Glomerular visceral epithelial cell (primary cell): ENCODE data around the gene GPANK1.

ENCODE experiments used
- DNase-seq: peaks from one replicate; pipeline ENCODE4 v3.0.0-alpha.2; 2016; ENCODE audit errors: extremely low spot score

Gene GPANK1

DNA sequence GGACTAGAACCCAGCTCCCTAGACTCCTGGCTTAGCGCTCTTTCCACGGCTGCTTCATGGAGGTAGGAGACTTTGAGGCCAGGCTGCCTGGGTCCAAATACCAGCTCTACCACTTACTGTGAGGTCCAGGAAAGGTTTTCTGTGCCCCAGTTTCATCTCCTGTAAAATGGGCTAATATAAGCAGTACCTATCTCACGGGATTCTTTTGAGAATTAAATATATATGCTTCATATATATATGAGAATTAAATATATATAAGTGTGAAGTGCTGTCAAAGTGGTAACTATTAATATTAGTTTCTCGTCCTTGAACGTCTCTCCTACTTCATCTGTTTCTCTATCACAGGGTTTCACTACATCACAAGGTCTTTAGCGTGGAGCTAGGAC is 26.3 kb upstream of the GPANK1 start:
- DNase-seq, result no peak

DNA sequence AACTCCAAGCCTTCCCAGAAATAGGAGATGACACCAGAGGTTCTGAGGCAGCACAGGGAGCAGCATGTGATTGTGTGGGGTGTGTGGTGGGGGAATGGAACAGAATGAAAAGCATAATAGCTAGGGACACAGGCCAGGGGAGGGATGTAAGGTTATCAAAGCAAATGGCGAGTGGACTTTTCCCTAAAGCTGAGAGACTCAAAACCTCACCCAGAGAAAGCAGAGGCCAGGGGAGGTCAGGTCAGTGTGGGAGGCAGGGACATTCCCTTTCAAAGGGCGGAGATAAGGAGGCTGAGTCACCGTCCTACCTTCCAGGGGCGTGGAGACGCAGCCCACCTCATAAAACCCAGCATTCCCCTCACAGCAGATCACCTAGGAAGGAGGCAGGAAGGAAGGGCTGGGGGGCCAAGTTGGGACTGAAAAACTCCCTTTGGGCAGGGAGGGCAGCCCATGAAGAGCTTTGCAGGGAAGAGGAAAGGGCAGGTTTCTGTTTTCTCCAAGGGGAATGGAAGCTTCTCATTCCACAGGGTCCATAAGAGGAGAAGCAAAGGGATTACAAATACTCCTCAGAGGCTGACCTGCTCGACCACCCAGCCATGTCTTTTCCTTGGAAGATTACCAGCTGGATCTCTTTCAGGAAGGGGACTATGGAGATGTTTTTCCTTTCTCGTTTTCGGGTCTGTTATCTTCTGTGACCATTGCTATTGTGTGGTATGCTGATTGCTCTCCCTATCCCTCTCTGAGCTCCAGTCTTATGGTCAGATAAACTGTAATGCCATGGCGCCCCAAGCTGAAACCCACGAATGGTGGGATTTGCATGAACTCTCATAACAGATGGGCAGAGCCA is 25.7 kb upstream of the GPANK1 start:
- DNase-seq, result no peak

DNA sequence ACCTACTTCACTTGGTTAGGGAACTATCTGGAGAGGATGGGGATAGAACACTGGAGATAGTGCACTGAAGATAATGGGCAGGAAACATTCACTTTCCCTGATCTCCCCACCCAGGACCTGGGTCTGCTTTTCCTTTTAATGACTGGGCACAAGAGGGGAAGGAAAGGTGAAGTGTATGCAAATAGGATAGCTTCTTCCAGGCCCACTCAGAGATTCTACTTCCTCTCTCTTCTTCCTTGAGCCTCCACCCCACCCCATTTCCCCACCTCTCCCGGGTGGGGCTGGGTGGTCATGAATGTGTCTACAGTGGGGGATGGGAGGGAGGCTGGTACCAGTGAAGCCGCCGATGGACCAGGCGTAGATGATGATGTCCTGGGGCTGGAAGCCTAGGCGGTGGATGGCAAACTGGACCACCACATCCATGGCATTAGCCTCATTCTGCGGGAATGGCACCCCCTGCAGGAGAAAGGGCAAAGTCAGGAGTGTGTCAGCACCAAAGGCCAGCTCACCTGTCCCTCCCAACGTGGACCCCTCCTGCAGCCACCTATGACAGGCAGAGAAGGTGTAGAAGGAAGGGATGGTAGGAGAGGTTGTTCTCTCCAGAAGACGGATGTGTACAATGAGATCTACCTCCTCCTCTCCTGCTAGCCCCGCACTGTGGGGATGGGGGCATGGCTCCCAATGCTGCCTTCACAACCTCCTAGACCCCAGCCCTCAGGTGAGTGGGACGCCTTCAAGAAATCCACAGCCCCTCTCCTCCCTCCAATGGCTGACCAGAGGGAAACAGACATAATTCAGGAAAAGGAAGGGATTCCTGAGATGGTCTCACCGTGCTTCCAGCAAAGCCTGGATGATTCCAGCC is 24.7 kb upstream of the GPANK1 start:
- no peak for DNase-seq

DNA sequence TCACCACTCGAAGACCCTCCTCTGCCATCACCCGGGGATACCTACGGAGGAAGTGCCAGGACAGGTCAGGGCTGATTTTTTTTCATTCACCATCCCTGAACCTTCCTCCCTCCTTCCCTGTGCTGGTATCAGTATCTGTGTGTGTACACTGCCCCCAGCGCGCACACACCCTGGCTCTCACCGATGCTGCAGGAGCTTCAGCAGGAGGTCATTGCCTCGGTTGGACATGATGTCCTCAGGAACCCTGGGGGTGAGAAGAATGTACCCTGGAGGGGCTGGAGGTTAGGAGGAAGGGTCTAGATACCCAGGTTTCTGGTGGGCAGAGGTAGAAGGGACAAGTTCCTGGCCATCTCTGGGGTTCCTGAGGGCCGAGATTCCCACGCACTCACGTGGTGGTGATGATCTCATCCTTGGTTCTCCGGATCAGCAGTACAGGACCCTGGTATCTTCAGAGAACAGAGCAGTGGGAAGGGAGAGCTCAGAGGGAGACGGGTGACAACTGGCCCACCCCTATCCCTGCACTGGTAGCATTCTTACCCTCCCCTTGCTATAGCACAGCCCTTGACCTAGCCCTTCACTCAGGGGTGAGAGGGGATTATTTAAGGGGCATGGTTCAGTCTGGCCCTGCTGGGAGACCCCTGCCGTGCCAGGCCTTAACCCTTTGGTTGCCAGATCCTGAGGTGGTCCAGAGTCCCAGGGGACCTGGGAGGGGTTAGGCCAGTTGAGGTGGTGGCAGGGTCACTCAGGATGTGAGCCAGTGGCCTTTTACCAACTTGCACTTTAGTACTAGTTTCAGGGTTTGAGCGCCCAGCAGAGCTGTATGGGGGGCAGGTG is 23.3 kb upstream of the GPANK1 start:
- DNase-seq, result no peak

DNA sequence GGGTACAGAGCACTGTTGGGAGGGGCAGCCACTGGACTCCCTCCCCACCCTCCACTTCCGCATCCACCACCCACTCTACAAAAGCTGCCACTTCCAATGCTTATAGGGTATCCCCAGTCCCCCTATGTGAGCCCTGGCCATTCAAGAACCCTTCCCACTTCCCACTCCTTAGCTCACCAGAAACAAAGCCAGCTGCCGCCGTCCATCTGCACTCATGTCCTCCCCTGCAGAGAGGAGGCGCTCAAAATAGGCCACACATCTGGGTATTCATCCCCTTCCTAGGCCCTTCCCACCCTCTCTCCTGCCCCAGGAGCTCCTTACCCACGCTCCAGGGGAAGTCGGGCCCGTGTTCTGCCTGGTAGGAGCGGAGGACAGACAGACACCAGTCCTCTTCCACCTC is 22.5 kb upstream of the GPANK1 start:
- no peak for DNase-seq

DNA sequence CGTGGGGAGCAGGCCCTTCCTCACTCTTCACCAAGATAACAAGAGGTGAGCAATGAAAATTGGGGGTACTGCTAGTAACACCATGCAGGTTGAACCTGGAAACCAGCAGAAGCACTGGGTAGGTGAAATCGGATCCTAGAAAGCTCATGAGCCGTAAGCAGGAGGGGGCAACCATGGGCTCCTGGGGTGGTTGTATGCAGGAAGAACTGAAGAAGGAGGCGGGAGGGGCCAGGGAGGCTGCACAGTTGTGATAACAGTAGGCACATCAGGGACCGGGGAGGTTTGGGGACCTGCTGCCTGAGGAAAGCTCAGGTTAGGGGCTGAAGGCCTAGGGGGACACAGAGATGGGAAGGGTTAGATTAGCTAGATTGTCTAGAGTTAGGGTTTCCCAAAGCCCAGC is 21.7 kb upstream of the GPANK1 start:
- no peak for DNase-seq

DNA sequence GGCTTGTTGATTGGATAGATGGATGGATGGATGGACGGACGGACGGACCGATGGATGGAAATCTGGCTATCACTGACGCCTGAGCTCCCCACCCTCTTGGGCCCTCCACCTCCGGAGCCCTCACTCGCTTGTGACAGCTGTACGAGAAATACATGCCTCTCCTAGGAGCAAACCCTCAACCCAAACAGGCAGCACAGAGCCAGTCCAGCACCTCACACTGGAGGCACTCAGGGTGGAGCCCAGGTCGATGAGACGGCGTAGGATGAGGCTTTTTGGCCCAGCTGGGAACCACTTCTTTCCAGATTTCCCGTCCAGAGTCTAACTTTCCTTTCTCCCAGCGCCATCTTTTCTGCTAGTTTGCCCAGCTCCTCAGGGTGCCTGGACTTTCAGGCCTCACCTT is 18.8 kb upstream of the GPANK1 start:
- no peak for DNase-seq

DNA sequence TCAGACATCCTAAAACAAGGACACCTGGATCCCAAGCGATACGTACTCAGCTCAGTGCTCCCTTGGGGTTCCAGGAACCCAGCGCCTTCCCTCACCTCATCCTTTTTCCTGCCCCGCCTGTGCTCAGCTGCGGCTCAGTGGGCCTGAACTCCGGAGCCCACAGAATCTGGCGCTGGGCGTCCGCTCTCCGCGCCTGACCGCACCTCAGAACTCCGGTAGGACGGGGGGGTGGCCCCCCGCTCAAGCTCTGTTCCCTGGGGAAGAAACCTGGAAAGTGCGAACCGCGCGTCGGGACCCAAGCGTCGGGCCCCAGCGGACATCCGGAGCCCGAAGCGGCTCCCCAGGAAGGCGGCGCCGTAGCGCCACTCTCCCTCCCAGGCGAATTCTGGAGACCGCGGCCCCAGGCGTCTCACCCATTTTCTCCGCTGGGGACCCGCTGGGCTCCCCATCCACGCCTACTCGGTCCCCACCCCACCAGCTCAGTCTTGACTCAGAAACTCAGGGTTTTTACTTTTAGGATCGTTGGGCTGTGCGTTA is 16.4 kb upstream of the GPANK1 start:
- peak; percentile 83 for DNase-seq

DNA sequence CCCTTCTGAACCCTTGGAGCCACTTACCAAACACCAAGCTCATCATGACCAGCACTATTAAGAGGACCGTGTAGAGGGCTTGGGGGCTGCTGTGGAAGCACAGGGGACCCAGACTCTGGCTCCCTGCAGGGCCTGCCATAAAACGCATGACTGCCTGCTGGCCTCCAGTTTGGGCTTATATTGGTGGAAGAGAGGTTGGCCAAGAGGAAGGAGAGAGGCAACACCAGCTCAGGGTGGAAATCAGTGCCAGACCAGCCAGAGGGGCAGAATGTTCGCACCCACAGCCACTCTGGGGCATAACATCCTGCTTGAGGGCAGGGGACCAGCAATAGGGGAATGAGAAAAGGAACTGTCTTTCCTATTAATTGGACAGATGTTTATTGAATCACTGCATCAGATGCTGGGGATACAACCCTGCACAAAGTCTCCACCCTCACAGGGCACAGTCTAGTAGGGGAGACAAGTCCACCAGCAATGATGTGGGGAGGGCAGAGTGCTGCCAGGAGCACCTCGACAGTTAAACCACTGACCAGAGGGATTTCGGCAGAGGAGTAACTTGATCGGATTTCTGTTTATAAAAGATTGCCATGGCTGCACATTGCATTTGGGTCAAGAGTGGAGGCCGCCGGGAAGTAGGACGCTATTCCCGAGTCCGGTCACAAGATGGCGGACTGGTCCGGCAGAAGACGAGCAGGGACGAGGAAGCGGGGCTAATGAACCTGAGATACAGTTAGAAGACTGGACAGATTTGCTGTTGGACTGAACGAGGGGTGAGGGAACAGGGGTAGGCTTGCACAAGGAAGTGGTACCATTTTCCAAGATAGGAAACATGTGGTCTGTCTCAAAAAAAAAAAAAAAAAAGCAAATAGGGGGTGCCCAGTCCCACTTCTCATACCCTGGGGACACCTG is 15.7 kb upstream of the GPANK1 start, which contains the start of gene LY6G5C:
Gene LY6G5C, minus strand, starts transcription at position 842 of the 909 bp plus-strand sequence. Its CDS starts 694 bp downstream, at position 148.
- peak; percentile 91 for DNase-seq

DNA sequence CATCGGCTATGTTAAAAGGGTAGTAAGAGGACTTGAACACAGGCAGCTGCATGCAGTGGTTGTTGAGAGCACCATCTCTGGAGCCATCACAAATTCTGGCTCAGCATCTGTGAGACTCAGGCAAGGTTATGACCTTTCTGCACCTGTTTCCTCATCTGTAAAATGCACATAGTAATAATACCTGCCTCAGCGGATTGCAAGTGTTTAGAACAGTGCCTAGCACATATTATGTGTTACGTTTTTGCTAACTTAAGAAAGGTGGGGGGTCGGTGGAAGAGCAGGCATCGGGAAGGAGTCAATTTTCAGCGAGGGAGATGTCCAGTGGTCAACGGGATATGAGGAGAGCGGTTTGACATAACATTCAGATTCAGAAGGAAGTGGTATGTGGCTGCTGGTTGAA is 13.2 kb upstream of the GPANK1 start:
- DNase-seq, result no peak

DNA sequence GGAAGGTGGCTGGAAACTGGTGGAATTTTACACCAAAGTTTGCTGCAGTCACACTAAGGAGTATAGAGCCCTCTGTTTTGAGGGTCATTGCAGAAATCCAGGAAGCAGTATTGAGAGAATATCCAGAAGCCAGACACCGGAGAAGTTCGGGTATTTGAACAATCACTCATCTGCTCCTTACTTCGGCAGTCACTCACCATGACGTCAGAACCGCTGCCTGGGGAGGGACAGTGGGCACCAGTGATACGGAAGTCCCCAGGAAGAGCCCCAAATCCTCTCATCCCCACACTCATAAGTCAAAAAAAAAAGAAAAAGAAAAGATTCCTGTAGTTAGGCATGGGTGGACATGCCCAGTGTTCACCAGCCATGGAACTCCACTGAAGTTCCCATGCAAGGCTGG is 12.1 kb upstream of the GPANK1 start:
- DNase-seq, result no peak

DNA sequence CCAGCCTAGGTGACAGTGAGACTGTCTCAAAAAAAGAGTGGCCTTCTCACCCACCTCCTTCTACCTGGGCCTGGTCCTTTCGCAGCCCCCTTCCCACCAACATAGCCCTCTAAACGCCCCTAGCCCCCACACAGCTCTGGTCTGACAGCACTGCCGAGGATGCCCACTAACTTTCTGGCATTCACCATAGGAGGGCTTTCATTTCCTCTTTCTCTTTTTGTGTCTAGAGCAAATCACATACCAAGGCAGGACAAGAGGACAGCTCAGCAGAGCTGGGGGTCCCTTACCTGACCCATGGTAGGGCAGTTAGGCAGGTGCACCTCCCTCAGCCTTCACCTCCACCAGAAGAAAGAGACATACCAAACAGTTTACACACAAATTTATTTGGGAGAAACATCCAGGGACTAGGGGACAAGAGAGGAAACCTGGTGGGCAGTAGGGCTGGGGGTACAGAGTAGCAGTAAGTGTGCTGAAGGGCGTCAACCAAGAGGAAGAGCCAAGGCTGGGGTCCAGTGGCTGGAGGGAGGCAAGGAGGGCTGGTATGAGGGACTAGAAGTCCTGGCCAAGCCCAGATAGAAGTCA is 11.6 kb upstream of the GPANK1 start:
- no peak for DNase-seq

DNA sequence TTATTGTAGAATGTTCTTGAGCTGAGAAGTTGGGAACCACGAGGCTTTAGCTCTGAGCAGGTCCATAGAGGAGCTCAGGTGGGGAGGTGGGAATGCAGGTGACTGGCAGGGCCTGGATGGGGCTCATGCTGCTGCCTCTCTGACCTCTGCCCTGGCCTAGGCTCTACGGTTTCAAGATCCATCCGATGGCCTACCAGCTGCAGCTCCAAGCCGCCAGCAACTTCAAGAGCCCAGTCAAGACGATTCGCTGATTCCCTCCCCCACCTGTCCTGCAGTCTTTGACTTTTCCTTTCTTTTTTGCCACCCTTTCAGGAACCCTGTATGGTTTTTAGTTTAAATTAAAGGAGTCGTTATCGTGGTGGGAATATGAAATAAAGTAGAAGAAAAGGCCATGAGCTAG is 4.9 kb upstream of the GPANK1 start, which contains the start of gene LY6G5B:
Gene LY6G5B, plus strand, starts transcription at position 301 of the 400 bp plus-strand sequence. CDS start 975 bp downstream, outside the sequence.
- DNase-seq, result no peak

DNA sequence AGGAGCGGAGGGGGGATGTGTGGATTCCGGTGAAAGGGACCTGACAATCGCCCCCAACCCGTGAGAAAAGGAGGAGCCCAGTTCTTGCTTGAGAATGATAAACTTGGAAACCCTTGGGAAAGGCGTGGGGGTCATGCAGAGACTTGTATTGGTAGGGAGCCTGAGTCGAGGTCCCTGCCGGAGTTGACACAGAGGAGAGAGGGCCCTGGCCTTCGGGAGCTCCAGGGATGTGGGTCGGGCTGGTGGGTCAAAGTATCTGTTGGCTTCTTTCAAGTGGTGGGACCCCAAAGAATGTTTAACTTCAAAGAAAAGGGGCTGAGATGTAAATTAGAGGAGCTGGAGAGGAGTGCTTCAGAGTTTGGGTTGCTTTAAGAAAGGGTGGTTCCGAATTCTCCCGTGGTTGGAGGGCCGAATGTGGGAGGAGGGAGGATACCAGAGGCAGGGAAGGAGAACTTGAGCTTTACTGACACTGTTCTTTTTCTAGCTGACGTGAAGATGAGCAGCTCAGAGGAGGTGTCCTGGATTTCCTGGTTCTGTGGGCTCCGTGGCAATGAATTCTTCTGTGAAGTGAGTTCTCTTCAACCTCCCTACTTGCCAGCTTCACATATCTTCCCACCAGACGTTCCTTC is 1.7 kb upstream of the GPANK1 start:
- DNase-seq, result no peak

DNA sequence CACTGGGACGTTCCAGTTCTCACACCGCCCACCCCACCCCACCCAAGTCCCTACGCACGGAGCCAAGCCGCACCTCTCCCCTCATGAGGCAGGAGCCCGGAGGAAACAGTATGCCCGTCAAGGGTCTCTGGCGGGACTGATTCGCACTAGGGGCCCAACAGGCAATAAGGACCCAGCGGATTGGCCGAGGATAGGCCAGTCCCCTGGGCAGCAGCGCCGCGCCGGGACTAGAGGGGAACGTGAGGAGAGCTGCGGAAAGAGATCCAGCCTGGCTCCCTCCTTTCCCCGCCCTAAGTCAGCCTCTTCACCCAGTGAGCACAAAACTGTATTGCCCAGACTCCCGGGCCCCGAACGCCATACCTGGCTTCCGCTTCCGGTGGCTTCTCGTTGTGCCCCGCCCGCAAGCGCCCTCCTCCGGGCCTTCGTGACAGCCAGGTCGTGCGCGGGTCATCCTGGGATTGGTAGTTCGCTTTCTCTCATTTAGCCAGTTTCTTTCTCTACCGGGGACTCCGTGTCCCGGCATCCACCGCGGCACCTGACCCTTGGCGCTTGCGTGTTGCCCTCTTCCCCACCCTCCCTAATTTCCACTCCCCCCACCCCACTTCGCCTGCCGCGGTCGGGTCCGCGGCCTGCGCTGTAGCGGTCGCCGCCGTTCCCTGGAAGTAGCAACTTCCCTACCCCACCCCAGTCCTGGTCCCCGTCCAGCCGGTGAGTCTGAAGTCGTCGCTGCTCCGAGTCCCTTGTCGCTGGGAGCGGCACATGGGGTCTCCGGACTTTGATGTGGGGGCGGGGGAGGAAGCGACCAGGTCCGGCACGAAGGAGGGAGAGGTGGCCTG is 922 bp upstream of the GPANK1 start, which contains the start of gene CSNK2B:
Gene CSNK2B, plus strand, starts transcription at position 580 of the 836 bp plus-strand sequence. CDS start 752 bp downstream, outside the sequence.
- DNase-seq, result peak; percentile 97

DNA sequence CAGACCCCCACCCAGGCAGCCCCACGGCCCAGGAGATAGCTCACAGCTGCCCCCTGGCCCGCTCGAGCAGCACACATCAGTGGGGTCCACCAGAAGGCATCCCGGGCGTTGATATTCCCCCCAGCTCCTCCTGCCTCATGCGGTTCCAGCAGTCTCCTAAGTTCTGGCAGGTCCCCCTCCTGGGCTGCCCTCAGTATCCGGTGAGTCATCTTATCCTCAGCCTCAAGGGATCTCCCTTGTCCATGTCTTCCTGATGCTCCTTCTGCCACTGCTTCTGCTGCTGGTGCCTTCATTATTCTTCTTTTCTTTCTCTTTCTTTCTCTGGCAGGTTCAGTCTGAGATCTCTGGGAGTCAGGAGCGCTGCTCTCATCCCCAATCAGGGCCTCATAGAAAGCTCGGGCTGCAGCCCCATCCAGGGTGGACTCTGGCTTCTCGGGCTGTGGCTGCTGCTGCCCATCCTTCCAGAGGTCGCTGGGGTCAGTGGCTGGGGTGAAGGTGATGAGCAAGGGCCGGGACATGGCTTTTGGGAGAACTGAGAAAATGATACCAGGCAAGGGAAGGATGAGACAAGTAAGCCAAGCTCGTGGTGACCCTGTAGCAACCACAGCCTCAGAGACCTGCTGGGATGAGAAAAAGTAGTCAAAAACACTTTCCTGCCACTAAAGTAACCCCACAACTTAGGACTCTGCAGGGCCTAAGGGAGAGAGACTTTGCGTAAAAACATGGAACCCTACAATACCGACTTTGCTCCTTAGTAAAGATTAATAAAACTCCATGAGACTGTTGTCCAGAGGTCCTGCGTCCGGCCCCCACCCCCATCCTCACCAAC is 622 bp downstream of the GPANK1 start:
- DNase-seq, result peak; percentile 81

DNA sequence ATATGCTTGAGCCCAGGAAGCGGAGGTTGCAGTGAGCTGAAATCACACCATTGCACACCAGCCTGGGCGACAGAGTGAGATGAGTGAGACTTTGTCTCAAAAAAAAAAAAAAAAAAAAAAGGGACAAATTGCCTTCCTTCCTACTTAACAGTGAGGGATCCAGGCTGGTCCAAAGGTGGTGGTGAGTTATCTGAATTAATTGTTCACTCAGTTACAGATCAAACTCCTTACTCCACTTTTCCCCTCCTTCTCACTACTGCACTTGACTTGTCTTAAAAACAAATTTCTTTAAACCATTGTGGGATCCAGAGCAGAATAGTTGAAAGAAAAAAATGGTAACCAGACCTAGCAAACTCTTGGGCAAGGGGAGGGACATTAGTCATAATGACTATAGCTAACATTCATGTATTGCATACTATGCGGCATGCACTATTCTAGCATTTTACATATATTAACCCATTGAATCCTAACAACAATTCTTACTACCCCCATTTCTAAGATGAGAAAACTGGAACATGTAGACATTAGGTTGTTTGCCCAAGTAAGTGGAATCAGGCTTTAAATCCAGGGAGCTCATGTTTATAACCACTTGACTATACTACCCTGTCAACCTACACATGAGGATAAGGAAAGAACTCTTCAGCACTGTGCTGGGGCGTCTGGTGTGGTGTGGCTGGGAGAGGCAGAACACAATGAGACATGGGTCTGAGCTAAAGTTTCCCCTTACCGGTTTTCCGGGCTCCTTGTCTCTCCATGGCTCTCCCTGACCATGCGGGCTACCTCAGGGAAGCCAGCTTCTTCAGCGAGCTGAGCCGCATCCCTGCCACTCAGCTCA is 1.5 kb downstream of the GPANK1 start:
- no peak for DNase-seq
